ELF-1 (cell line): ENCODE results near the gene HINT3.
"Not testable (repeated sequence)": the region's sequence is repeated elsewhere in the genome, so short reads cannot be mapped to it uniquely, and the experiment has no call there.

Experiments
- DNase-seq: peaks from one replicate; pipeline ENCODE4 v3.0.0-alpha.2; 2016; ENCODE audit warnings: low read depth, low spot score

Gene HINT3

DNA sequence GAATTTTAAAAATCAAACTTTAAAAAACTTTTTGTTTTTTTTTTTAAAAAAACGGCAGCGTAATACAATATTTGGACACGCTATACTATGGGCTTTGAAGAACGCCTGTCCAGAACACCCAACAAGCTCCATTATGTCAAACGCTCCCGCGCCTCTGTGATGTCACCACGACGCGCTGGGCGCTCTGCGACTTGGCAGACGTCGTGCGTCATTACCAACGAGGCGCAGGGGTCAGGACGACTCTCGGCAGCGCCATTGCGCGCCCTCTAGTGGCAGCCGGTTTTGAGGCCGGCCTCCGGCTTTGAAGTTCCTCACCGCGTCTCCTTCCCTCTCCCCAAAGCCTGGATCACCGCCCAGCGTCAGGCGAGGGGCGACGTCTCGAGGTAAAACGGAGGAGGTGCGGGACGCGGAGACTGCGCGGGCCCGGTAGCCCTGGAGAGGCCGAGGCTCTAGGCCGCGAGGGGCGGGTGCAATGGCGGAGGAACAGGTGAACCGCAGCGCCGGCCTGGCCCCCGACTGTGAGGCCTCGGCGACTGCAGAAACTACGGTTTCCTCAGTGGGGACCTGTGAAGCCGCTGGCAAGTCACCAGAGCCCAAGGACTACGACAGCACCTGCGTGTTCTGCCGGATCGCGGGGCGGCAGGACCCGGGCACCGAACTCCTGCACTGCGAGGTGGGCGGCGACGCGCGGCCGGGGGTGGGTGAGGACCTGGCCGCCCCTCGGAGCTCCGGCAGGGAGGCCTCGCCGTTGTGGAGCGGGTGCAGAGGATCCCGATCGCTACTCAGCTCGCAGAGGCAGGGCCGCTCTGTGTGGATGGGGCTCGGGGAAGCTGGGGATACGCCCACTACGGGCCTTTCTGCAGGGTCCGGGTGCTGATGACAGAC, at the start of gene HINT3:
TSS of gene HINT3 (plus strand) at position 265 of the 885 bp plus-strand sequence. CDS start at position 473, 208 bp downstream.
- DNase-seq: peak; percentile 99

DNA sequence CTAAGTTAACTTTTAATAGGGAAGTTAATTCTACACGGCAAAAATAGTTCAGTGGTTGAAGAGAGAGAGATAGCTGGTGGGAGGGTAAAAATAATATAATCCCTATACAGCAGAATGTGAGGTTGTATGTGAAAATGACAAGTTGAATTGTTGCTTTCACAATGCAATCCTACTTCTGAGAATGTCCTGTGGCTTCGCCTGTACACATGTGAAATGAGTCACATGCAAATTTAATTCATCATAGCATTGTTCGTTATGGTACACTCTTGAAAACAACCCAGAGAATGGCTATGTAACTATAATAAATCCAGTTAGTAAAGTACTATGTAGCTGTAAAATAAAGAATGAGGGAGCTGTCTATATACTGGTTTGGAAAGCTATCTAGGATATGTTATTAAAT, 46.0 kb upstream of the HINT3 start:
- DNase-seq: no peak

DNA sequence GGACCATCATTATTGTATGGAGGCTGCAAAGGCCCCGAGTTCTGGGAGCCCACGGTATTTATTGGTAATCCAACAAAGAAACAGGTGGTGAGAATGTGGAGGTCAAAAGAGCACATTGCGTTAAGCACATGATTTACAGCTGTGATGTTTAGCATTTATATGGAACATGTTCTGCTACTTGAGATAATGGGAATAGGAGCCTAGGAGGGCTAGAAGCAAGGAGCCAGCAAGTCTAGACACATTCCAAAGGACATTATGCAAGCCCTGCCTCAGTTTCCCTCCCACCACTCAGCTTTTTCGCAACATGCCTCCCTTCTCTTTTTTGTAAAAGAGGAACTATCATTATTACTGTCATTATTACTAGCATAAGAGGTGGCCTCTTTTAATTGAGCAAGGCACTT, 45.5 kb upstream of the HINT3 start:
- not testable (repeated sequence) for DNase-seq

DNA sequence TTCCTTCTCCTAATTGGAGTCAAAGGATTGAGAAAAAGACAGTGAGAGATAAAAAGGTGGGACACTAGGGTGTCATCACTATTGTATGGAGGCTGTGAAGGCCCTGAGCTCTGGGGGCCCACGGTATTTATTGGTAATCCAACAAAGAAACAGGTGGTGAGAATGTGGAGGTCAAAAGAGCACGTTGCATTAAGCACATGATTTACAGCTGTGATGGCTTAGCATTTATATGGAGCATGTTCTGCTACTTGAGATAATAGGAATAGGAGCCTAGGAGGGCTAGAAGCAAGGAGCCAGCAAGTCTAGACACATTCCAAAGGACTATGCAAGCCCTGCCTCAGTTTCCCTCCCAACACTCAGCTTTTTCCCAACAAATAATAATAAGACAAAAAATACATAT, 44.1 kb upstream of the HINT3 start:
- DNase-seq: not testable (repeated sequence)

DNA sequence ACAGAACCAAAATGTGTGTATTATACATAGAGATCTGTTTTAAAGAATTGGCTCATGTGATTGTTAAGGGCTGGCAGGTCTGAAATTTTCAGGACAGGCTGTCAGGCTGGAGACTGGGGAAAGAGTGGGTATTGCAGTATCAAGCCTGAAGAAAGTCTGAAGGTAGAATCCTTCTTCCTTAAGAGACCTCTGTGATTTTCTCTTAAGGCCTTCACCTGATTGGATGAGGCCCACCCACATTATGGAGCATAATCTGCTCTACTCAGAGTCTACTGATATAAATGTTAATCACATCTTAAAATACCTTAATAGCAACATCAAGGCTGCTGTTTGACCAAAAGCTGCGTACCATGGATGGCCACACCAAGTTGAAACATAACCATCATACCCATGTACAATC, 43.4 kb upstream of the HINT3 start:
- no peak for DNase-seq

DNA sequence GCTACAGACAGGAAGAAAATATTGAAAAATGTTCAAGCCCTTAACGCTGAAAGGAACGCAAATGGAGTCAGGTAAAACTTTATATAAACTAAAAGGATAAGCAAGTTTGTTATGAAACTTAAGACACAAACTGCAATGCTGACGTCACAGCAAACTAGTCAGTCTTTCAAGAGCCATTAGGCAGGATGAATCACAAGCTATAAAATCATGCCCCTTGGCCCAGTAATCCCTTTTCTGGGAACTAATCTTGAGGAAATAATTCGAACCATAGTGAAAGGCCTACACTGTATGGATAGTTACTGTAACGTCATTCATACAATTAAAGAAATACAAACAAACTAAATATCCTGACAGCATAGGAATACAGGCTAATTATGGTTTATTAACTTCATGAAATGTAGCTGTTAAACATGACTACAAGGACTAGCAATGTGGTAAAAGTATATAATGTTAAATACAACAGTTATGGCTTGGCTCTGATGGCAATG, 42.7 kb upstream of the HINT3 start:
- DNase-seq: no peak

DNA sequence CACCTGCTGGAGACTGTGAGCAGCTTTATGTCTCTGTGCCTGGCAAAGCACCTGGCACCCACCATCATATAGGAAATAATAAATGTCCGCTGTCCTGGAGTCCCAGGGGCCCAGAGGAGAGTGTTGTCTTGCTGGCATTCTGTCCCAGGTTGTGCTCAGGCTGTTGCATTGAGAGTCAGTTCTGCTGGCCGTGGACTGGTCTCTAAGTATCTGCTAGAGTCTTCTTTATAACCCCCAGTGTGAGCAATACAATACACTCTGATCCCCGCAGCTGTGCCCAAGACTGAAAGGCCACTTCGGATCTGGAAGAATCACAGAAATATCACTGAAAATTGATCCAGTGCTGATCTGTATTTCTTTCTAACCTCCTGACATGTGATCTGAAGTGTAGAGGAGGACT, 38.3 kb upstream of the HINT3 start:
- DNase-seq: no peak

DNA sequence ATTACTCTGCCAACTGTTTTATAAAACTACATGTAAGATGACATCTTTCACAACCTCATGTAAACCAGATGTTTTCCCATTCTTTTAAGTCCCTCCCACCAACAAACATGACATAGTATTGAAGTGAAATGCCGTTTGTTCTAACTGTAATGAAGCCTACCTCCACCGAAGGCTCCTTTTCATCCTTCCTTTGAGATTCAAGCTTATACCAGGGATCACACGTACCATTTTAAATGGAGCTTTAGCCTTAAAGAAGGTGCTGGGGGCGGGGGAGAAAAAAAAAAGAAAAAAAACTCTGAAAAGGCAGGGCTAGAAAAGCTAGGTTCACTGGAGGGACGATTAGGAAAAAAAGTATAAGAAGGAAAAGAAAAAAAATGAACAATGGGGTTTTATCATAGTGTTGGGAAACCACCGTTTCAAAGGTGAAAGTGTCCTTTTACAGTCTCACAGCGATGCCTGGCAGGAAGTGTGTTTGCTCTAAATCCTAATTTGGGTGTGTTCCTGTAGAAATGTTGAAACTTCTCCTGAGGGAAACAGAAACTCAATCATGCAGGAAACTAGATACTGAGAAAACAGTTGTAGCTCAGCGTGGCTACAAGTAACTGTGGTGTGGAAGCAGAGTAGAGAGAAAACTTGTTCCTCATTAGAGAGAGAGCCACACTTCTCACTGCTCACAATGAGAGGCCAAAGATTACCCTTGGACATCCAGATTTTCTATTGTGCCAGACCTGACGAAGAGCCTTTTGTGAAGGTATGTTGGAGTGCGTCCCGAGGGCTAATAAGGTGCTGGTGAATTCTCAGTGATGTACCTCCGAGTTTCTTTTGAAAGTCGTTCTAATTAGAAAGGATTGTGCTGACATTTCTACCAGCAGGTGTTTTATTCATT, 37.6 kb upstream of the HINT3 start:
- peak; percentile 52 for DNase-seq

DNA sequence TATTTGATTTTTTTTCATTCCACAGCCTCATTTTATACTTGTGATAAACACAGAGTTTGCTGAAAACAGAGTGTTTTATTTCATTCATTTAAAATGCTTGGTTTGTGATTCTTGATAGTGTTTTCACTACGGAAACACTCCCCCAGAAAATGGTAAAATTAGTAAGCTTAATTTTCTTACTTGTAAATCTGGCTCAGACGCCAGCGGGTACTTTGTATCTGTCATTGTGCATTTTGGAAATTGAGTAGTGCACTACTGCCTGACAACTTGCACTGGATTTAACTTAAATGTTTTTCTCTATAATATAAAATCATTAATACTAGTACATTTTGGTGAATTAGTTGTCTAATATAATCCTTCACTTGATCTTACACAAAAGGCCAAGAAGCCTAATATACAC, 37.0 kb upstream of the HINT3 start:
- no peak for DNase-seq

DNA sequence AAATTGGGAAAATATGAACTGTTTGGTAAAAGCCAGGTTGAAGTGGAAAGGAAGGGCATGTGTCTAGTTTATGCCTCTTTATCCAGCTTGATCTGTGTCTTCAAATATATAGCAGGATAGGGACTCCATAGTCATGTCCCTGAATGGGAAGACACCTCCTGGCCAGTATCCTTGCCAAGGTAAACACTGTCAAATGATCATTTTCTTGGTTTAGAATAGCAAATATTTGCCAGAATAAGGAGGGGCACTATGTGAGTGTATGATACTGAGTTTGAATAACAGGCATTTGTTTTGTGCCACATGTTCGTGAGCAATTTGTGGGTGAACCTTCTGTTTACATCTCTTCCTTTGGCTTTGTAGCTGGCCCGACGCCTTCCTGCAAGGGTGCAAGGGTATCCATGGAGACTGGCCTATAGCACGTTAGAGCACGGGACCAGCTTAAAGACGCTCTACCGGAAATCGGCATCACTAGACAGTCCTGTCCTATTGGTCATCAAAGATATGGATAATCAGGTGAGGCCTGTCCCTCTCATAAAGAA, 34.2 kb upstream of the HINT3 start:
- no peak for DNase-seq

DNA sequence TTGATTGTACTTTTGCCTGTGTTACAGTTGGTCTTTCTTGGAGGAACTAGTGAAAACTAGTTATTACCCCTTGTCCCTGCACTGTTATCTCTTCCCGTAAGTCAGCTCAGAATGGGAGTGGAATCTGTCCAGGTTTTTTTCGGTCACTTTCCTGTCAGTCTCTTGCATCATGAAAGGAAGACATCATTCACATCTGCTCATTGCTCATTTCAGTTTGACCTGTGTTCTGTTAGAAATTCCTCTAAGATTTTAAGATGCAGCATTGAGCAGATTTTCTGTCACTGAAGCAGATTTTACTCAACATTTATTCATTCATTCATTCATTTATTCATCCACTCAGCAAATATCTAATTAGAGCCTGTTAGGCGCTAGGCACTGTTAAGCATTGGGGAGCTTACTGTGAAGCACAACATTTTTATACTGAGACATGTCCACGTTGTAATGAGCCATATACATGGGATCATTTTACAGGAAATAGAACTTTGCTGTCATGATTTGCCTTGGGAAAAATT, 33.1 kb upstream of the HINT3 start:
- DNase-seq: no peak

DNA sequence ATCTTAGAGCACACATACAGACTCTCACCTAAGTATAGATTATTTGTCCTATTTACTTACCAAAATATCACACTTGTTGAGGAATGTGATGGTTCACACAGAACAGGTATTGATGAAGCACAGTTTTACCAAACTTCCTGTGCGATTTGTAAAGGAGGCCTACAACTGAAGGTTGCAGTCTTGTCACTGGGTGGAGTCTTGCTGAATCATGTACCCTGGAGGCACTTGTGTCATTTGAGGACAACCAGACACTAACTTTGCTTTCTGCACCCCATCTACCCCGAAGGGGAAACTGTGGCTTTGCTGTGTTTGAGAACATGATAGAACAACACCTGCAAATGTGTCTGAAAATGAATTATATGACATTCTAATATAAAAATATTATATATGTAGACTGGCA, 32.4 kb upstream of the HINT3 start:
- DNase-seq: peak; percentile 58

DNA sequence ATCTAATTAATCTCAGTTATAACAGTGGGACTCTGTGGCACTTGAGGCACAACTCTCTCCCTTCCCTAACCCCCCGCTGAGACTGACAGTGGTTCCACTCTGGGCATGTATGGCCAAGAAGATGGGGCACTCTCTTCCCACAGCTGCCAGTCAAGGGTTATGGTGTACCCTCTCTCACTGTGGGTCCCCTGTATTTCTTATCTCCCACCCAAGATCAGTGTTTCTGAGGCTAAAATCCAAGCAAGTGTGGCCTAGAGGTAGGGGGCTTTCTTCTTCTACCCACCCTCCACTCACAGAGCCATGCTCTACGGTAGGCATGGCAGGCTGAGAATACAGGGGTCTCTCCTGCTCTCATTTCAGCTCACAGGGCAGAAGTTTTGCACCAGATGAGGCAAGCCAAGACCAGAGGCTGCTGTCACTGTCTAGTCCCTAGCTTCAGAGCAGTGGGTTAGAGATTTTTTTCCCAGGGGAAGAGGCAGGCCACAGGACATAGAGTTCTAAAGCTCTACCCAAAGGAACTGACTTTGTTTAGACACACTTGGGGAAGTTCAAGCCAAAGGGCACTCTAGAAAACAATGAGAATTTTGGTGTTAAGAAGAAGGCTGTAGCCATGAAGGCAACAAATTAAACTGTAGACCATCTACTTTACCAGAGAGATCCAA, 31.7 kb upstream of the HINT3 start:
- DNase-seq: no peak

DNA sequence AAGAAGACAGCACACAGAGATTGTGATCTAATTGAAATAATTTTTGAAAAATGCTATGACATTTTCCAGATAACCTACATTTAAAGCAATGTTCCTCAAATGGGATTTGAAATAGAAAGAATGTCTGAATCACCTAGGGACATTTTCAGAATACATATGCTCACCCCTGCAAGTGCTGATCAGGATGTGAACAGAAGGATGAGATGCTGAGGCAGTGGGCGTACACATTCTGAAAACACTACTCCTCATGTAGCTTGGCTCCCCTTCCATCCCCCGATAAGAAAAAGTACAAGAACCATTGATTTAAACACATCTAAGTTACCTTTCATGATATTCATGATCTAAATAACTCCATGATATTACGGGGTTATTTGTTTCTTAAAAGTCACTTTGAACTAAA, 29.9 kb upstream of the HINT3 start:
- DNase-seq: no peak

DNA sequence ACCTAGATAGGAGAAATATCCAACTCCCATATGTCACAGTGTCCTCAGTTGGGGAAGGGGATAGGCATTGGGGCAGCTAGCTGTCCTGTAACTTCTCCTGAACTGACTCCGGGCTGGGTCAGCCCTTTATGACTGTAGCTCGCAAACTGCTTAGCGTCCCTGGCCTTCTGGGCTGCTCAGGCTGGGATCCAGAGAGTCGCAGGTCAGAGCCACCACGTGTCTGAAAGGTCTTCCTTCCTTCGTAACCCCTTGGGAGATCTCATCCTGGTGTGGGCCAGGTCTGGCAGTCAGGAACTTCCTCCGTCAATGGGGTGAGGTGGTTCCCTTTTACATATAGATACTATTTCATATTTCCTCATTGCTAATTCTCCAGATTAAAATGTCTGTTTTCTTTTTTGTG, 28.8 kb upstream of the HINT3 start:
- DNase-seq: no peak

DNA sequence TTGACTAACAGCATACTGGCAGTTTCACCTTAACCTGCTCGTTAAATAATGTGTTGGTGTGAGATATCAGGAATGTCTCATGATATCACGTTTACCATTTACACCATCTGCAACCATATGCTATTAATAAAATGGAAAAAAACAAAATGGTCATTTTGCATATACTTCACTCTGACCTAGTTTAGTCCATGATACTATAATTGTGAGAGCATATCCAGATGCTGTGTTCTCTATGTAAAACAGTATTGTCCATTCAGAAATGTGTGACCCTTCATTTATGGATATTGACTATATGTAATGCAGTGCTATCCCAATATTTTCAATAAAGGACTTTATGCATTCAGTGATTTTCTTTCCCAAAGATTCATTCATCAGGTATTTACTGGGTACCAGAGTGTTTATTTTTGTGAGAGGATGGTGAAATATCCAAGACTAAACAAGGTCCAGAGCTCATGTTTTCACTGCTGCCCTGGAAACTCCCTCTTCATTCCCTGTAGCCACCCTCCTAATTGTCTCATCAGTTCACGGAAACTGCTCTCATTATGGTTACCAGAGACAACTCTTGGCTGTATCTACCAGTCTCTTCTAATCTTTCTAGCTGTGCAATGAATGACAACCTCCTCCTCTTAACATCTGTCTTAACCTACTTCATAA, 25.7 kb upstream of the HINT3 start:
- no peak for DNase-seq

DNA sequence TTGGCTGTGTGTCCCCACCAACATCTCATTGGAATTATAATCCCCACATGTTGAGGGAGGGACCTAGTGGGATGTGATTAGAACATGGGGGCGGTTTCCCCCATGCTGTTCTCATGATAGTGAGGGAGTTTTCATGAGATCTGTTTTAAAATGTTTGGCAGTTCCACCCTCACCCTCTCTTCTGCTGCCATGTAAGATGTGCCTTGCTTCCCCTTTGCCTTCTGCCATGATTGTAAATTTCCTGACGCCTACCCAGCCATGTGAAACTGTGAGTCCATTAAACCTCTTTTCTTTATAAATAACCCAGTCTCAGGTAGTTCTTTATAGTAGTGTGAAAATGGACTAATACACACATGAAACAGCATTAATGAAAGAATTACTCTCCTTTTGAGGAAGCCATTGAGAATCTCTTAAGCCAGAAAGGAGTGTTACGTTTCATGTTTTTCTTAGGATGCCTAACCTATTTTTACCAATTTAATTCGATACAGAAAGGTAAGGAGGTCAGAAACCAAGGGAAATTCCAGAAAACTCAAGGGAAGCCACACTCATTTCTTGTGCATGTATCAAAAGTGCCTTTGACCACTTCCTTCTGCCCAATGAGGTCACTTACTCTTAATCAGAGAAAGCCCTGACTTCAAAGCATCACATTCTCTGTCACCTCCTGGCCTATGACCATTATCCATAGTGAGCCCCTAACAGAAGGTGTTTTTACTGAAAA, 24.7 kb upstream of the HINT3 start:
- DNase-seq: no peak

DNA sequence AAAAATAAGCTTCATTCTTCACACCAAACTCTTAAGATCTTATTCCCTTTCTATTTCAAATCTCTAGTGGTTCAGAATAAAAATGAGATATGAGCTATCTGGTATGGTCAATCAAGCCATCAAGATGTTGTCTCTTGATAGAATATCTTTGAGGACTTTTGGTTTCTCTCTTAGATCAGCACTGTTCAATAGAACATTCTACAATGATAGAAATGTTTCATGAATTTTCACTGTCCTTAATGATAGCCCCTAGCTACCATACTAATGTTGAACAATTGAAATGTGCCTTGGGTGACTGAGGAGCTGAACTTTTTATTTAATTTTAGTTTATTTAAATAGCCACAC, 24.1 kb upstream of the HINT3 start:
- no peak for DNase-seq

DNA sequence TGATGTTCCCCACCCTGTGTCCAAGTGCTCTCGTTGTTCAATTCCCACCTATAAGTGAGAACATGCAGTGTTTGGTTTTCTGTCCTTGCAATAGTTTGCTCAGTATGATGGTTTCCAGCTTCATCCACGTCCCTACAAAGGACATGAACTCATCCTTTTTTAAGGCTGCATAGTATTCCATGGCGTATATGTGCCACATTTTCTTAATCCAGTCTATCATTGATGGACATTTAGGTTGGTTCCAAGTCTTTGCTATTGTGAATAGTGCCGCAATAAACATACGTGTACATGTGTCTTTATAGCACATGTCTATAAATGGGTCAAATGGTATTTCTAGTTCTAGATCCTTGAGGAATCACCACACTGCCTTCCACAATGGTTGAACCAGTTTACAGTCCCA, 21.1 kb upstream of the HINT3 start:
- DNase-seq: not testable (repeated sequence)

DNA sequence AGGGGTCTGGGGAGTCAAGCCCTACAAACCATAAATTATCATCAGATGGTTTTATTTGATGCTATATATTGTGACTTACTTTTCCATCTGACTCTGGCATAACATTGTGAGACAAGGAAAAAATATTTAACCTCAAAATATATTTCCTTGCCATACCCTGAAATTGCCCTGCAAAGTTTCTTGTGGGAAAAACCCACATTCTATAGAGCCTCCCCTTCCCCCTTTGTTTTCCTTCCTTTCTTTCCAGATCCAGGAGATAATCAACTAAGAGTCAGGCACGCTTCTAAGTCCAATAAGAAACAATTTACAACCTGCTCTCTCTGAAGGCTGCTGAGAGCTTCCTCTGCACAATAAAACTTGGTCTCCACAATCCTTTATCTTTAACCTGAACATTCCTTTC, 17.5 kb upstream of the HINT3 start:
- DNase-seq: no peak
